AG09309 (cell line): Measurements from ENCODE around the gene USP33.
"Not testable (repeated sequence)": the region's sequence is repeated elsewhere in the genome, so short reads cannot be mapped to it uniquely, and the experiment has no call there.

Source experiments
- DNase-seq: peaks from one replicate; pipeline ENCODE4 v3.0.0-alpha.2; 2010; ENCODE audit warnings: low read depth
- H3K4me3 ChIP-seq: 2 replicates; pipeline ENCODE4 v1.5.1; 2011; ENCODE audit warnings: mild to moderate bottlenecking, low read depth, low read length, moderate library complexity; ENCODE audit not compliant: control insufficient read depth
- CTCF ChIP-seq: IDR thresholded peaks from 2 replicates; pipeline ENCODE4 v1.5.1; 2011; ENCODE audit warnings: mild to moderate bottlenecking, low read depth, low read length, inconsistent platforms; ENCODE audit not compliant: insufficient read depth, control insufficient read depth; ENCODE audit errors: missing control alignments

The USP33 gene

GRCh38 chr1:77759071-77760028 lies at the start of gene USP33:
TSS of gene USP33 (minus strand) at chr1:77759852. CDS start at chr1:77741697, 18,155 bp downstream.
- peak within 1 kb of the TSS; percentile 96 for H3K4me3 ChIP-seq
- no peak for DNase-seq
- TF ChIP-seq CTCF: no peak

GRCh38 chr1:77803371-77803770 lies 43.7 kb upstream of the USP33 start:
- no peak overlapping the region for H3K4me3 ChIP-seq
- no peak for TF ChIP-seq CTCF
- DNase-seq: no peak

- no peak overlapping the region for H3K4me3 ChIP-seq
- TF ChIP-seq CTCF: no peak
These were observed 42.4 kb upstream of the USP33 start for GRCh38 chr1:77802026-77802425.

GRCh38 chr1:77797991-77798390 lies 38.3 kb upstream of the USP33 start:
- no peak for TF ChIP-seq CTCF
- H3K4me3 ChIP-seq: no peak overlapping the region
- DNase-seq: no peak

More at GRCh38 chr1:77802026-77802425, 42.4 kb upstream of the USP33 start:
- DNase-seq: no peak

- TF ChIP-seq CTCF: no peak
- DNase-seq: no peak
These were observed 37.2 kb upstream of the USP33 start for GRCh38 chr1:77796695-77797405.

GRCh38 chr1:77794550-77794949 lies 34.9 kb upstream of the USP33 start:
- H3K4me3 ChIP-seq: no peak overlapping the region
- TF ChIP-seq CTCF: no peak
- DNase-seq: no peak

More at GRCh38 chr1:77796695-77797405, 37.2 kb upstream of the USP33 start:
- H3K4me3 ChIP-seq: no peak overlapping the region

GRCh38 chr1:77786093-77786741 lies 26.6 kb upstream of the USP33 start:
- not testable (repeated sequence) for H3K4me3 ChIP-seq

More at GRCh38 chr1:77786093-77786741, 26.6 kb upstream of the USP33 start:
- DNase-seq: not testable (repeated sequence)
